GM08714 (cell line): Measurements from ENCODE around the gene G2E3.

Experiments
- H3K4me3 ChIP-seq: fragments of 200-500 bp; sonication (Bioruptor generic); 2 replicates; pipeline ENCODE4 v1.5.1; 2014; ENCODE audit warnings: mild to moderate bottlenecking, low read length, inconsistent platforms
- ZNF274 ChIP-seq: IDR thresholded peaks from 2 replicates; pipeline ENCODE4 v1.6.1; 2012; ENCODE audit warnings: mild to moderate bottlenecking, low read depth, low read length

Gene G2E3

GRCh38 chr14:30645600-30645999, 86.6 kb downstream of the G2E3 start:
- no peak for TF ChIP-seq ZNF274
- no peak overlapping the region for H3K4me3 ChIP-seq

- TF ChIP-seq ZNF274 = no peak
Observed at GRCh38 chr14:30648471-30648870, 89.5 kb downstream of the G2E3 start.

GRCh38 chr14:30651937-30652336, 93.0 kb downstream of the G2E3 start:
- no peak for TF ChIP-seq ZNF274
- H3K4me3 ChIP-seq = no peak overlapping the region

More at GRCh38 chr14:30648471-30648870, 89.5 kb downstream of the G2E3 start:
- H3K4me3 ChIP-seq = no peak overlapping the region

- H3K4me3 ChIP-seq = no peak overlapping the region
- no peak for TF ChIP-seq ZNF274
Observed at GRCh38 chr14:30655124-30655523, 96.2 kb downstream of the G2E3 start.

- TF ChIP-seq ZNF274 = no peak
- H3K4me3 ChIP-seq = no peak overlapping the region
Observed at GRCh38 chr14:30655658-30656057, 96.7 kb downstream of the G2E3 start.

GRCh38 chr14:30656190-30656632, 97.3 kb downstream of the G2E3 start:
- TF ChIP-seq ZNF274 = no peak
- no peak overlapping the region for H3K4me3 ChIP-seq

GRCh38 chr14:30657050-30657449, 98.1 kb downstream of the G2E3 start:
- no peak for TF ChIP-seq ZNF274

GRCh38 chr14:30657606-30658163, 98.7 kb downstream of the G2E3 start:
- no peak overlapping the region for H3K4me3 ChIP-seq
- no peak for TF ChIP-seq ZNF274

More at GRCh38 chr14:30657050-30657449, 98.1 kb downstream of the G2E3 start:
- H3K4me3 ChIP-seq = no peak overlapping the region

GRCh38 chr14:30658645-30659044, 99.7 kb downstream of the G2E3 start:
- no peak for TF ChIP-seq ZNF274
- no peak overlapping the region for H3K4me3 ChIP-seq

GRCh38 chr14:30669594-30669993, 110.6 kb downstream of the G2E3 start:
- H3K4me3 ChIP-seq = no peak overlapping the region
- no peak for TF ChIP-seq ZNF274
